ENCODE results near the gene RGS16. TPM values are rescaled to one million over a fixed set of nuclear protein-coding genes. Genes with fewer than 3 reads are reported as not detected.
"Not testable (repeated sequence)": the region's sequence is repeated elsewhere in the genome, so short reads cannot be mapped to it uniquely, and the experiment has no call there.

RGS16 gene
- total RNA-seq, 2 experiments from 2014 or later: 1.8 to 39.9 TPM

GRCh38 chr1:182635871-182636270 is 31.7 kb upstream of the RGS16 start:
- Mint-ChIP-seq H3K9me3 (ENCODE audit: low read depth) (no peaks in the 10 kb centered on the region), H3K27ac (no peak overlapping the region), H3K36me3 (no peaks in the 10 kb centered on the region), H3K27me3 (peaks cover 32% of the 10 kb centered on the region), H3K4me3 (no peak overlapping the region), H3K4me1 (peaks cover 10% of the 10 kb centered on the region)
- CTCF ChIA-PET: interaction anchor here (1.3 kb wide), 1 partner anchor 147 kb away, joined by 3 read pairs; no protein-coding TSS in a partner anchor
- ATAC-seq (no peak), DNase-seq (no peak)

- Mint-ChIP-seq H3K27ac (no peak overlapping the region), H3K36me3 (no peaks in the 10 kb centered on the region), H3K4me1 (peaks cover 24% of the 10 kb centered on the region), H3K27me3 (peaks cover 40% of the 10 kb centered on the region), H3K9me3 (ENCODE audit: low read depth) (no peaks in the 10 kb centered on the region), H3K4me3 (no peak overlapping the region)
- CTCF ChIA-PET: no interaction called here
- ATAC-seq (no peak), DNase-seq (no peak)
Observed at GRCh38 chr1:182634306-182635072, 30.3 kb upstream of the RGS16 start.

- Mint-ChIP-seq H3K27me3 (peaks cover 41% of the 10 kb centered on the region), H3K4me3 (no peak overlapping the region), H3K9me3 (ENCODE audit: low read depth) (no peaks in the 10 kb centered on the region), H3K36me3 (no peaks in the 10 kb centered on the region), H3K27ac (no peak overlapping the region), H3K4me1 (peaks cover 29% of the 10 kb centered on the region)
- CTCF ChIA-PET: interaction anchor here (2.0 kb wide), 1 partner anchor 38 kb away, joined by 5 read pairs; no protein-coding TSS in a partner anchor
- ATAC-seq: no peak
- no peak for DNase-seq
Observed at GRCh38 chr1:182633657-182634281, 29.6 kb upstream of the RGS16 start.

- ATAC-seq (no peak), DNase-seq (no peak)
- Mint-ChIP-seq H3K27me3 (peaks cover 45% of the 10 kb centered on the region), H3K36me3 (no peaks in the 10 kb centered on the region), H3K9me3 (ENCODE audit: low read depth) (no peaks in the 10 kb centered on the region), H3K27ac (no peak overlapping the region), H3K4me1 (peaks cover 29% of the 10 kb centered on the region), H3K4me3 (no peak overlapping the region)
- CTCF ChIA-PET: interaction anchor here (2.0 kb wide), 1 partner anchor 37 kb away, joined by 5 read pairs; no protein-coding TSS in a partner anchor
Observed at GRCh38 chr1:182633031-182633430, 28.8 kb upstream of the RGS16 start.

- ATAC-seq; H3K9me3 Mint-ChIP-seq (ENCODE audit: low read depth); DNase-seq; H3K36me3 Mint-ChIP-seq; H3K4me3 Mint-ChIP-seq; H3K27ac Mint-ChIP-seq: not testable (repeated sequence)
- Mint-ChIP-seq H3K27me3 (peaks cover 41% of the 10 kb centered on the region), H3K4me1 (peaks cover 29% of the 10 kb centered on the region)
- CTCF ChIA-PET: interaction anchor here (0.7 to 2.0 kb wide), 3 partner anchors 33 to 369 kb away, joined by 3 to 5 read pairs (median 4); no protein-coding TSS in a partner anchor
Observed at GRCh38 chr1:182632441-182632857, 28.3 kb upstream of the RGS16 start.

- no peaks in the 10 kb centered on the region for H3K9me3 Mint-ChIP-seq (ENCODE audit: low read depth)
- peaks cover 45% of the 10 kb centered on the region for H3K27me3 Mint-ChIP-seq
- CTCF ChIA-PET: interaction anchor here (0.7 to 2.0 kb wide), 3 partner anchors 32 to 369 kb away, joined by 3 to 5 read pairs (median 4); no protein-coding TSS in a partner anchor
- ATAC-seq: no peak
- H3K4me3 Mint-ChIP-seq: no peak overlapping the region
- no peaks in the 10 kb centered on the region for H3K36me3 Mint-ChIP-seq
- H3K27ac Mint-ChIP-seq: no peak overlapping the region
- no peak for DNase-seq
- H3K4me1 Mint-ChIP-seq: peaks cover 31% of the 10 kb centered on the region
Observed at GRCh38 chr1:182631954-182632353, 27.8 kb upstream of the RGS16 start.

GRCh38 chr1:182631053-182631677 is 27.0 kb upstream of the RGS16 start:
- peaks cover 51% of the 10 kb centered on the region for H3K27me3 Mint-ChIP-seq
- H3K4me1 Mint-ChIP-seq: peaks cover 38% of the 10 kb centered on the region

GRCh38 chr1:182630586-182630985 is 26.4 kb upstream of the RGS16 start:
- Mint-ChIP-seq H3K4me1 (peaks cover 43% of the 10 kb centered on the region), H3K9me3 (ENCODE audit: low read depth) (no peaks in the 10 kb centered on the region), H3K36me3 (no peaks in the 10 kb centered on the region), H3K27me3 (peaks cover 48% of the 10 kb centered on the region), H3K4me3 (no peak overlapping the region), H3K27ac (no peak overlapping the region)
- CTCF ChIA-PET: interaction anchor here (0.6 to 3.7 kb wide), 5 partner anchors 15 to 152 kb away, joined by 3 to 18 read pairs (median 3); no protein-coding TSS in a partner anchor
- no peak for DNase-seq
- no peak for ATAC-seq

More at GRCh38 chr1:182631053-182631677, 27.0 kb upstream of the RGS16 start:
- ATAC-seq (no peak), DNase-seq (no peak)
- H3K4me3 Mint-ChIP-seq: no peak overlapping the region
- CTCF ChIA-PET: interaction anchor here (0.6 to 1.9 kb wide), 3 partner anchors 16 to 30 kb away, joined by 3 to 6 read pairs (median 3); no protein-coding TSS in a partner anchor
- no peaks in the 10 kb centered on the region for H3K9me3 Mint-ChIP-seq (ENCODE audit: low read depth)
- H3K27ac Mint-ChIP-seq: no peak overlapping the region
- no peaks in the 10 kb centered on the region for H3K36me3 Mint-ChIP-seq

GRCh38 chr1:182629499-182630096 is 25.4 kb upstream of the RGS16 start:
- Mint-ChIP-seq H3K27me3 (peaks cover 52% of the 10 kb centered on the region), H3K4me1 (peaks cover 53% of the 10 kb centered on the region), H3K36me3 (no peaks in the 10 kb centered on the region), H3K27ac (peak overlapping the region; percentile 1), H3K4me3 (no peak overlapping the region), H3K9me3 (ENCODE audit: low read depth) (no peaks in the 10 kb centered on the region)
- CTCF ChIA-PET: interaction anchor here (1.0 to 3.7 kb wide), 7 partner anchors 14 to 153 kb away, joined by 3 to 18 read pairs (median 5); no protein-coding TSS in a partner anchor
- DNase-seq (peak; percentile 74), ATAC-seq (peak; percentile 80)

- Mint-ChIP-seq H3K27me3 (peaks cover 54% of the 10 kb centered on the region), H3K4me3 (no peak overlapping the region), H3K9me3 (ENCODE audit: low read depth) (no peaks in the 10 kb centered on the region), H3K36me3 (no peaks in the 10 kb centered on the region), H3K27ac (no peak overlapping the region), H3K4me1 (peaks cover 56% of the 10 kb centered on the region)
- DNase-seq: no peak
- ATAC-seq: no peak
- CTCF ChIA-PET: interaction anchor here (0.8 to 3.7 kb wide), 8 partner anchors 13 to 153 kb away, joined by 3 to 18 read pairs (median 5); no protein-coding TSS in a partner anchor
Observed at GRCh38 chr1:182629080-182629479, 24.9 kb upstream of the RGS16 start.

GRCh38 chr1:182628657-182629056 is 24.5 kb upstream of the RGS16 start:
- Mint-ChIP-seq H3K27me3 (peaks cover 53% of the 10 kb centered on the region), H3K4me3 (no peak overlapping the region), H3K36me3 (no peaks in the 10 kb centered on the region), H3K4me1 (peaks cover 59% of the 10 kb centered on the region), H3K9me3 (ENCODE audit: low read depth) (no peaks in the 10 kb centered on the region), H3K27ac (no peak overlapping the region)
- CTCF ChIA-PET: interaction anchor here (0.8 to 3.7 kb wide), 6 partner anchors 13 to 33 kb away, joined by 3 to 18 read pairs (median 5); no protein-coding TSS in a partner anchor
- ATAC-seq (no peak), DNase-seq (no peak)

- Mint-ChIP-seq H3K4me3 (no peak overlapping the region), H3K9me3 (ENCODE audit: low read depth) (no peaks in the 10 kb centered on the region), H3K36me3 (no peaks in the 10 kb centered on the region), H3K27ac (no peak overlapping the region), H3K27me3 (peaks cover 51% of the 10 kb centered on the region), H3K4me1 (peaks cover 58% of the 10 kb centered on the region)
- ATAC-seq (no peak), DNase-seq (no peak)
- CTCF ChIA-PET: interaction anchor here (1.0 to 3.7 kb wide), 2 partner anchors 12 to 157 kb away, joined by 3 to 18 read pairs; no protein-coding TSS in a partner anchor
Observed at GRCh38 chr1:182627622-182628021, 23.4 kb upstream of the RGS16 start.
